Vagina (tissue), 1 donor: ENCODE results near the gene LIPG. TPM values are rescaled to one million over a fixed set of nuclear protein-coding genes. Genes with fewer than 3 reads are reported as not detected.

Experiments used
- total RNA-seq: library from RNA; depleted of rRNA; stranded (reverse); fragments of >200 nt; gene quantifications from one replicate; pipeline ENCODE4 v1.2.3, GENCODE V29; 2016

The LIPG gene
- total RNA-seq, 1 donor from 2014 or later, result 1.7 TPM

Other genes with a start within 250 kb of the LIPG start
- 89.1 TPM for gene DYM, start 101.4 kb upstream of the LIPG start, total RNA-seq
- 21.1 TPM for gene C18orf32, start 74.8 kb upstream of the LIPG start, total RNA-seq
- gene RPL17, start 69.6 kb upstream of the LIPG start, total RNA-seq, result 1,975 TPM